Trophoblast cell (in vitro differentiated cells and primary cell): Measurements from ENCODE around the gene ADGRA3. TPM values are rescaled to one million over a fixed set of nuclear protein-coding genes. Genes with fewer than 3 reads are reported as not detected.

Source experiments
- DNase-seq, 2 donors: peaks; one replicate each; pipeline ENCODE4 v3.0.0-alpha.2; 2016
- H2AFZ ChIP-seq: 2 replicates; pipeline ENCODE4 v1.6.1; 2013; ENCODE audit warnings: low read length, moderate library complexity, mild to moderate bottlenecking; ENCODE audit not compliant: insufficient read depth, poor library complexity
- H2AK5ac ChIP-seq: 2 replicates; pipeline ENCODE4 v1.6.1; 2013; ENCODE audit warnings: mild to moderate bottlenecking, low read length
- H2BK120ac ChIP-seq: 2 replicates; pipeline ENCODE4 v1.6.1; 2013; ENCODE audit warnings: low read length, mild to moderate bottlenecking, moderate library complexity; ENCODE audit not compliant: insufficient read depth, poor library complexity
- H2BK12ac ChIP-seq: 2 replicates; pipeline ENCODE4 v1.6.1; 2013; ENCODE audit warnings: mild to moderate bottlenecking, low read length, moderate library complexity
- H2BK5ac ChIP-seq: 2 replicates; pipeline ENCODE4 v1.6.1; 2013; ENCODE audit warnings: low read length, low read depth, moderate library complexity, mild to moderate bottlenecking; ENCODE audit not compliant: poor library complexity
- H3K14ac ChIP-seq: 2 replicates; pipeline ENCODE4 v1.6.1; 2013; ENCODE audit warnings: mild to moderate bottlenecking, low read length
- H3K18ac ChIP-seq: 2 replicates; pipeline ENCODE4 v1.6.1; 2013; ENCODE audit warnings: mild to moderate bottlenecking, low read length
- H3K23ac ChIP-seq: 2 replicates; pipeline ENCODE4 v1.6.1; 2013; ENCODE audit warnings: low read length
- H3K27ac ChIP-seq: 2 replicates; pipeline ENCODE4 v1.5.1; 2013; ENCODE audit warnings: low read depth, mild to moderate bottlenecking, inconsistent platforms, low read length, moderate library complexity
- H3K27me3 ChIP-seq: 2 replicates; pipeline ENCODE4 v1.6.1; 2013; ENCODE audit warnings: inconsistent platforms, mild to moderate bottlenecking, low read length, moderate library complexity; ENCODE audit not compliant: insufficient read depth
- H3K36me3 ChIP-seq, 2 experiments: 1 replicate in 1 of 2; 2 replicates in 1 of 2; pipeline ENCODE4 v1.6.1; 2013; ENCODE audit warnings: low read length in 2 of 2, mild to moderate bottlenecking in 2 of 2, moderate library complexity in 1 of 2; ENCODE audit not compliant: insufficient read depth in 2 of 2, control insufficient read depth in 1 of 2
- H3K4ac ChIP-seq: 2 replicates; pipeline ENCODE4 v1.6.1; 2013; ENCODE audit warnings: low read depth, mild to moderate bottlenecking, low read length, moderate library complexity
- H3K4me1 ChIP-seq, 2 experiments: 1 replicate in 1 of 2; 2 replicates in 1 of 2; pipeline ENCODE4 v1.6.1; 2013; ENCODE audit warnings: low read length in 2 of 2, mild to moderate bottlenecking in 2 of 2, moderate library complexity in 1 of 2; ENCODE audit not compliant: insufficient read depth in 2 of 2, control insufficient read depth in 1 of 2
- H3K4me2 ChIP-seq: 2 replicates; pipeline ENCODE4 v1.6.1; 2013; ENCODE audit warnings: inconsistent platforms, mild to moderate bottlenecking, low read length, moderate library complexity
- H3K4me3 ChIP-seq: 2 replicates; pipeline ENCODE4 v1.5.1; 2013; ENCODE audit warnings: mild to moderate bottlenecking, low read depth, low read length, inconsistent platforms
- H3K79me1 ChIP-seq: one replicate; pipeline ENCODE4 v1.6.1; 2013; ENCODE audit warnings: low read length
- H3K79me2 ChIP-seq: 2 replicates; pipeline ENCODE4 v1.6.1; 2013; ENCODE audit warnings: low read length, mild to moderate bottlenecking; ENCODE audit not compliant: control insufficient read depth, insufficient read depth, poor library complexity
- H3K9ac ChIP-seq: 2 replicates; pipeline ENCODE4 v1.6.1; 2013; ENCODE audit warnings: mild to moderate bottlenecking, low read length
- H3K9me3 ChIP-seq: 2 replicates; pipeline ENCODE4 v1.6.1; 2013; ENCODE audit warnings: low read depth, mild to moderate bottlenecking, control low read depth, inconsistent platforms, low read length; ENCODE audit not compliant: insufficient read depth
- H4K12ac ChIP-seq: 2 replicates; pipeline ENCODE4 v1.6.1; 2013; ENCODE audit warnings: low read depth, mild to moderate bottlenecking, low read length, moderate library complexity
- H4K8ac ChIP-seq: 2 replicates; pipeline ENCODE4 v1.6.1; 2013; ENCODE audit warnings: low read depth, mild to moderate bottlenecking, low read length, moderate library complexity
- H4K91ac ChIP-seq: one replicate; pipeline ENCODE4 v1.6.1; 2013; ENCODE audit warnings: low read depth, mild to moderate bottlenecking, low read length, moderate library complexity
- WGBS: extraction: QIAGEN DNeasy Blood & Tissue Kit; methylation state at CpG from one replicate; pipeline ENCODE4 v1.1.7; 2013; ENCODE audit warnings: missing lambda C conversion rate; ENCODE audit not compliant: insufficient read length, insufficient coverage; ENCODE audit errors: extremely low coverage; 5-methylcytosine and 5-hydroxymethylcytosine counted together
- polyA plus RNA-seq: library from polyadenylated mRNA; stranded (reverse); fragments of 200-250 nt; gene quantifications from 2 replicates; pipeline ENCODE4 v1.2.3, GENCODE V29; 2013

ADGRA3 gene, protein sequence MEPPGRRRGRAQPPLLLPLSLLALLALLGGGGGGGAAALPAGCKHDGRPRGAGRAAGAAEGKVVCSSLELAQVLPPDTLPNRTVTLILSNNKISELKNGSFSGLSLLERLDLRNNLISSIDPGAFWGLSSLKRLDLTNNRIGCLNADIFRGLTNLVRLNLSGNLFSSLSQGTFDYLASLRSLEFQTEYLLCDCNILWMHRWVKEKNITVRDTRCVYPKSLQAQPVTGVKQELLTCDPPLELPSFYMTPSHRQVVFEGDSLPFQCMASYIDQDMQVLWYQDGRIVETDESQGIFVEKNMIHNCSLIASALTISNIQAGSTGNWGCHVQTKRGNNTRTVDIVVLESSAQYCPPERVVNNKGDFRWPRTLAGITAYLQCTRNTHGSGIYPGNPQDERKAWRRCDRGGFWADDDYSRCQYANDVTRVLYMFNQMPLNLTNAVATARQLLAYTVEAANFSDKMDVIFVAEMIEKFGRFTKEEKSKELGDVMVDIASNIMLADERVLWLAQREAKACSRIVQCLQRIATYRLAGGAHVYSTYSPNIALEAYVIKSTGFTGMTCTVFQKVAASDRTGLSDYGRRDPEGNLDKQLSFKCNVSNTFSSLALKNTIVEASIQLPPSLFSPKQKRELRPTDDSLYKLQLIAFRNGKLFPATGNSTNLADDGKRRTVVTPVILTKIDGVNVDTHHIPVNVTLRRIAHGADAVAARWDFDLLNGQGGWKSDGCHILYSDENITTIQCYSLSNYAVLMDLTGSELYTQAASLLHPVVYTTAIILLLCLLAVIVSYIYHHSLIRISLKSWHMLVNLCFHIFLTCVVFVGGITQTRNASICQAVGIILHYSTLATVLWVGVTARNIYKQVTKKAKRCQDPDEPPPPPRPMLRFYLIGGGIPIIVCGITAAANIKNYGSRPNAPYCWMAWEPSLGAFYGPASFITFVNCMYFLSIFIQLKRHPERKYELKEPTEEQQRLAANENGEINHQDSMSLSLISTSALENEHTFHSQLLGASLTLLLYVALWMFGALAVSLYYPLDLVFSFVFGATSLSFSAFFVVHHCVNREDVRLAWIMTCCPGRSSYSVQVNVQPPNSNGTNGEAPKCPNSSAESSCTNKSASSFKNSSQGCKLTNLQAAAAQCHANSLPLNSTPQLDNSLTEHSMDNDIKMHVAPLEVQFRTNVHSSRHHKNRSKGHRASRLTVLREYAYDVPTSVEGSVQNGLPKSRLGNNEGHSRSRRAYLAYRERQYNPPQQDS (N-terminal part only)
- 12.6 and 15.3 TPM in 2 replicates for polyA plus RNA-seq

DNA sequence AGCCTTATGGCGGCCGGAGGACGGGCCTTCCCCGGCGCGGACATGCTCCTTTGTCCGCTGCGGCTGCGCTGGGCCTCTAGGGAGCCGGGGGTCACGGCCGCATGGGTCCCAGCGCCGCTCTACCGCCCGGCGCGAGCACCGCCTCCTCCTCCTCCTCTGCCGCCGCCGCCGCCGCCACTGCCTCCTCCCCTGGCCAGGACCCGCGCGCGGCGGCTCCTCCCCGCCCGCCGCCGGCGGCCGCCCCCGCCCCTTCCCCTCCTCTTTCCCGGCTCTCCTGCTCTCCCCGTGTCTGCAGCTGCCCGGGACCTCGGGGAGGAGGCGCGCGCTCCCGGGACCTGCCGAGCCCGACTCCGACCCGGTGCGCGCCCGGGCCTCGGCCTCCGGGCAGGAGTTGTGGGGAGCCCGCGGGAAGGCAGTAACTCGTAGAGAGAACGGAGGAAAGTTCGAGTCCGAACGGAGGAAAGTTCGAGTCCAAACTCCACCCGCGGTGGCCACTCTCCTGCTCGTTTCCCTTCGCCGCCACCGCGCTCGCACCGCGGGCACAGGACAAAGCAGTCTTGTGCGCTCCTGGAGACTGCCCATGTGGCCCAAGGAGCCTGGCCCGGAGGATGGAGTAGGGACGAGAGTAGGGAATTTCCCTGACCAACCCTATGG, at the start of gene ADGRA3:
ADGRA3 (minus strand) TSS at position 179 of the 654 bp plus-strand sequence. CDS start 282 bp downstream, outside the sequence.
- H3K4me3 ChIP-seq = peak within 1 kb of the TSS; percentile 90
- H3K4me1 ChIP-seq = peaks cover 2 to 5% of the 10 kb centered on the region in 2 experiments
- peak within 1 kb of the TSS; percentile 85 for H3K4me2 ChIP-seq
- peak within 1 kb of the TSS; percentile 88 for H2BK5ac ChIP-seq
- H2AFZ ChIP-seq = peak within 1 kb of the TSS; percentile 99
- H2BK12ac ChIP-seq = peak within 1 kb of the TSS; percentile 97
- H2BK120ac ChIP-seq = peak within 1 kb of the TSS; percentile 98
- peak within 1 kb of the TSS; percentile 91 for H4K91ac ChIP-seq
- peaks cover 6% of the 10 kb centered on the region for H3K79me1 ChIP-seq
- no peaks in the 10 kb centered on the region for H3K27me3 ChIP-seq
- DNase-seq = peak; percentile 44 to 65
- WGBS = no CpG with 5 or more reads among the region's 74 CpGs
- no peaks in the 10 kb centered on the region for H3K36me3 ChIP-seq
- H4K8ac ChIP-seq = peak within 1 kb of the TSS; percentile 98
- H3K27ac ChIP-seq = peak within 1 kb of the TSS; percentile 87
- peak within 1 kb of the TSS; percentile 98 for H3K18ac ChIP-seq
- H3K79me2 ChIP-seq = peaks cover 5% of the 10 kb centered on the region
- peak within 1 kb of the TSS; percentile 84 for H3K9ac ChIP-seq
- H2AK5ac ChIP-seq = no peak within 1 kb of the TSS
- no peaks in the 10 kb centered on the region for H3K9me3 ChIP-seq
- peak within 1 kb of the TSS; percentile 95 for H4K12ac ChIP-seq
- peak within 1 kb of the TSS; percentile 96 for H3K14ac ChIP-seq
- H3K23ac ChIP-seq = peak within 1 kb of the TSS; percentile 86
- H3K4ac ChIP-seq = peak within 1 kb of the TSS; percentile 87

DNA sequence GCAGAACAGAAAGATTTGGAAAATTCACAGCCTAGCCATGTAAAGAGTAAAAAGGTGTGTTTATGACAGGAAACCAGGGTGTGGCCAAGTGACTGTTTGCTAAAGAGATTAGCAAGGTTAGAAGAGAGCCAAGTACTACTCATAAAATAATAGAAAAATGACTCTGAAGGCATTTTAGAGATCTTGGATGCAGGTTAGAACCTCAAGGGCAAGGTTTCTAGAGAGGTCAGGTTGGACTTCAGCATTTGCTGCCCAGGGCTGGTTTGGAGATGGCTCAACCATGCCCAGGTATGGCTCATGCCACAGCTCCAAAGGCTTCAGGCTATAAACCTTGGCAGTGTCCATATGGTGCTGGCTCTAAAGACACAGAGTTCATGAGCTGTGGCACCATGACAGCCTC, 40.6 kb upstream of the ADGRA3 start:
- H3K4ac ChIP-seq = no peak overlapping the region
- H3K4me1 ChIP-seq = no peaks in the 10 kb centered on the region
- no peaks in the 10 kb centered on the region for H3K79me2 ChIP-seq
- H2AFZ ChIP-seq = no peak overlapping the region
- H2BK12ac ChIP-seq = no peak overlapping the region
- no peak overlapping the region for H2BK5ac ChIP-seq
- no peaks in the 10 kb centered on the region for H3K9me3 ChIP-seq
- H4K8ac ChIP-seq = peak overlapping the region; percentile 19
- H3K23ac ChIP-seq = no peak overlapping the region
- DNase-seq = no peak
- H3K18ac ChIP-seq = no peak overlapping the region
- H3K14ac ChIP-seq = no peak overlapping the region
- H2BK120ac ChIP-seq = no peak overlapping the region
- no peaks in the 10 kb centered on the region for H3K79me1 ChIP-seq
- H3K27ac ChIP-seq = no peak overlapping the region
- H3K27me3 ChIP-seq = no peaks in the 10 kb centered on the region
- no peak overlapping the region for H3K4me2 ChIP-seq
- H3K36me3 ChIP-seq = no peaks in the 10 kb centered on the region
- no peak overlapping the region for H3K9ac ChIP-seq
- H4K12ac ChIP-seq = no peak overlapping the region
- H3K4me3 ChIP-seq = no peak overlapping the region
- no peak overlapping the region for H2AK5ac ChIP-seq
- H4K91ac ChIP-seq = no peak overlapping the region

DNA sequence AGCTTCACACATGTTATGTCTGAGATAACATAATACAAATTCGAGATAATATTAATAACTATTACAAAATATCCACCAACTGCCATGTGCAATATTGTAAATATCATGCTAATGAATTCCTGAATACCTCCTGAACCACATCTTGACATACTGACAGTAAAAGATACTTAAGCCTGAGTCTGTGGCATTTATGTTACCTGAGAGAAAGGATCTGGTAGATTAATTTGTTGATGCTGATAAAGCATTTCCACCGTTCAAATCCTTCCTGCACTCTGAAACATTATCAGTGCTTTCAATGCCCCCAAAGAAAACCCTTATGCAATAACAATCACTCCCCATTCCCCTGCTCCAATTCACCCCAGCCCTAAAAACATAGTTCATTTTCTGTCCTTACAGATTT, 38.8 kb upstream of the ADGRA3 start:
- H3K79me1 ChIP-seq = no peaks in the 10 kb centered on the region
- no peaks in the 10 kb centered on the region for H3K36me3 ChIP-seq
- no peak overlapping the region for H2AK5ac ChIP-seq
- H2AFZ ChIP-seq = no peak overlapping the region
- H3K27ac ChIP-seq = no peak overlapping the region
- H3K79me2 ChIP-seq = no peaks in the 10 kb centered on the region
- H3K4ac ChIP-seq = no peak overlapping the region
- no peak overlapping the region for H3K23ac ChIP-seq
- H2BK12ac ChIP-seq = no peak overlapping the region
- no peaks in the 10 kb centered on the region for H3K27me3 ChIP-seq
- no peak overlapping the region for H3K14ac ChIP-seq
- no peak overlapping the region for H4K91ac ChIP-seq
- no peaks in the 10 kb centered on the region for H3K4me1 ChIP-seq
- H2BK120ac ChIP-seq = no peak overlapping the region
- no peak overlapping the region for H2BK5ac ChIP-seq
- WGBS = no CpG with 5 or more reads among the region's 2 CpGs
- no peak overlapping the region for H3K4me2 ChIP-seq
- no peak overlapping the region for H3K9ac ChIP-seq
- no peak overlapping the region for H3K18ac ChIP-seq
- H3K4me3 ChIP-seq = no peak overlapping the region
- H3K9me3 ChIP-seq = no peaks in the 10 kb centered on the region
- H4K12ac ChIP-seq = no peak overlapping the region
- no peak overlapping the region for H4K8ac ChIP-seq
- no peak for DNase-seq

DNA sequence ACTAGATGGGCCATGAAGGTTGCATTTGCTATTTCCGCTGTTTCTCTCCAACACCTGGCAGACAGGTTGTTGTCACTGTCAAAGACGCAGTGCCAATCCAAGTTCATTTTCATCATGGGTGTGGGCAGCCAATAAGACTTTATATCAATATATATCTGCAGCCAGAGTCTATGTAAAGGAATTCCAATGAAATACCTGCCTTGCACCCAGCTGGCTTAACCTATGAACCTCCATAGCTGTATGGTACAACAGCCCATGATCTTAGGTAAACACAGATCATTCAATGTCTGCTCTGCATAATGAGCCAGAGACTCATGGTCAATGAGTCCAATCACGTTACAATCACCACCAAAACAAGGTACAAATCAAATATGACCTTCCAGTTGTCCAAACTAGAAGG, 37.7 kb upstream of the ADGRA3 start:
- H3K79me1 ChIP-seq = no peaks in the 10 kb centered on the region
- H3K23ac ChIP-seq = no peak overlapping the region
- no peak overlapping the region for H2BK120ac ChIP-seq
- H3K18ac ChIP-seq = no peak overlapping the region
- no peak overlapping the region for H3K27ac ChIP-seq
- H2BK5ac ChIP-seq = no peak overlapping the region
- H3K14ac ChIP-seq = no peak overlapping the region
- no peak overlapping the region for H4K91ac ChIP-seq
- DNase-seq = no peak
- no peak overlapping the region for H3K9ac ChIP-seq
- H3K36me3 ChIP-seq = no peaks in the 10 kb centered on the region
- H2BK12ac ChIP-seq = no peak overlapping the region
- no peaks in the 10 kb centered on the region for H3K79me2 ChIP-seq
- H3K4me3 ChIP-seq = no peak overlapping the region
- no peak overlapping the region for H4K12ac ChIP-seq
- no peak overlapping the region for H2AFZ ChIP-seq
- no CpG with 5 or more reads among the region's 3 CpGs for WGBS
- no peaks in the 10 kb centered on the region for H3K4me1 ChIP-seq
- no peak overlapping the region for H3K4ac ChIP-seq
- no peaks in the 10 kb centered on the region for H3K9me3 ChIP-seq
- no peaks in the 10 kb centered on the region for H3K27me3 ChIP-seq
- H4K8ac ChIP-seq = no peak overlapping the region
- no peak overlapping the region for H3K4me2 ChIP-seq
- H2AK5ac ChIP-seq = no peak overlapping the region
